ENCODE measurements around the gene SERPINE3. TPM values are rescaled to one million over a fixed set of nuclear protein-coding genes. Genes with fewer than 3 reads are reported as not detected.

Gene SERPINE3
- total and polyA plus RNA-seq, 2 donors (not counting 1 experiment from before 2014, with no cell fraction given) = not detected

GRCh38 chr13:51324714-51325420 lies 14.6 kb upstream of the SERPINE3 start:
- Histone ChIP-seq H3K4me3 (replicated peaks in 1 of 4; ENCODE audit: control extremely low read depth in 1 of 4, insufficient read depth in 1 of 4, low read depth in 3 of 4, low read length in 4 of 4) (no peak overlapping the region), H3K36me3 (ENCODE audit: control insufficient read depth, insufficient read depth, low read length) (no peaks in the 10 kb centered on the region), H2AFZ (ENCODE audit: low read length) (no peak overlapping the region), H3K27me3 (ENCODE audit: control insufficient read depth, insufficient read depth, low read length) (peaks cover 4% of the 10 kb centered on the region), H3K9me3 (ENCODE audit: control insufficient read depth, insufficient read depth, low read depth, low read length) (no peaks in the 10 kb centered on the region), H3K4me2 (ENCODE audit: extremely low read depth, insufficient read depth, low read length) (no peak overlapping the region), H4K20me1 (ENCODE audit: control insufficient read depth, extremely low read depth, insufficient read depth, low read length) (no peaks in the 10 kb centered on the region), H3K9ac (ENCODE audit: insufficient read depth, low read length) (no peak overlapping the region), H3K27ac (ENCODE audit: insufficient read depth, low read length) (no peak overlapping the region), H3K4me1 (ENCODE audit: control insufficient read depth, extremely low read depth, insufficient read depth, low read length) (no peaks in the 10 kb centered on the region), H3K79me2 (ENCODE audit: control insufficient read depth, insufficient read depth, low read length) (no peaks in the 10 kb centered on the region)
- no peak for TF ChIP-seq EZH2 (IDR thresholded peaks at IDR 0.05; ENCODE audit: low read length, missing control alignments)
- TF ChIP-seq, protein P1, sequence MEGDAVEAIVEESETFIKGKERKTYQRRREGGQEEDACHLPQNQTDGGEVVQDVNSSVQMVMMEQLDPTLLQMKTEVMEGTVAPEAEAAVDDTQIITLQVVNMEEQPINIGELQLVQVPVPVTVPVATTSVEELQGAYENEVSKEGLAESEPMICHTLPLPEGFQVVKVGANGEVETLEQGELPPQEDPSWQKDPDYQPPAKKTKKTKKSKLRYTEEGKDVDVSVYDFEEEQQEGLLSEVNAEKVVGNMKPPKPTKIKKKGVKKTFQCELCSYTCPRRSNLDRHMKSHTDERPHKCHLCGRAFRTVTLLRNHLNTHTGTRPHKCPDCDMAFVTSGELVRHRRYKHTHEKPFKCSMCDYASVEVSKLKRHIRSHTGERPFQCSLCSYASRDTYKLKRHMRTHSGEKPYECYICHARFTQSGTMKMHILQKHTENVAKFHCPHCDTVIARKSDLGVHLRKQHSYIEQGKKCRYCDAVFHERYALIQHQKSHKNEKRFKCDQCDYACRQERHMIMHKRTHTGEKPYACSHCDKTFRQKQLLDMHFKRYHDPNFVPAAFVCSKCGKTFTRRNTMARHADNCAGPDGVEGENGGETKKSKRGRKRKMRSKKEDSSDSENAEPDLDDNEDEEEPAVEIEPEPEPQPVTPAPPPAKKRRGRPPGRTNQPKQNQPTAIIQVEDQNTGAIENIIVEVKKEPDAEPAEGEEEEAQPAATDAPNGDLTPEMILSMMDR (conservative IDR thresholded peaks at IDR 0.05 in 1 of 2, IDR thresholded peaks at IDR 0.05 in 1 of 2; ENCODE audit: low read depth in 1 of 2, low read length in 2 of 2) = no peak
- no peak for DNase-seq (ENCODE audit: low read depth in 2 of 2)

DNA sequence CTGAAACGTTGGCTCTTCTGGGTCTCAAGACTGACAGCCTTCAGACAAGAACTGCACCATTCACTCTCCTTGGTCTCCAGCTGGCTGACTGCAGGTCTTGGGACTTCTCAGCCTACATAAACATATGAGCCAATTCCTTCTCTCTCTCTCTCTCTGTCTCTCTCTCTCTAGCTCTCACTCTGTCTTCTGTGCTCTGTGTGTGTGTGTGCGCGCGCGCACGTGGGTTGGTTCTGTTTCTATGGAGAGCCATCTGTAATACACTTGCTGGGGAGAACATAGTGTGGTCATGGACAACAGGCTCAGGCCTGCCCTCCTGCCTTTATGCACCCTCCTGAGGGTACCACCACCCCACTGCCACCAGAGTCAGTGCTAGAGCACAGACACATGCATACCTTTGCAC lies 13.7 kb upstream of the SERPINE3 start:
- Histone ChIP-seq H4K20me1 (ENCODE audit: control insufficient read depth, extremely low read depth, insufficient read depth, low read length) (no peaks in the 10 kb centered on the region), H3K4me2 (ENCODE audit: extremely low read depth, insufficient read depth, low read length) (no peak overlapping the region), H3K9ac (ENCODE audit: insufficient read depth, low read length) (no peak overlapping the region), H3K79me2 (ENCODE audit: control insufficient read depth, insufficient read depth, low read length) (no peaks in the 10 kb centered on the region), H3K4me3 (replicated peaks in 1 of 4; ENCODE audit: control extremely low read depth in 1 of 4, insufficient read depth in 1 of 4, low read depth in 3 of 4, low read length in 4 of 4) (no peak overlapping the region), H3K27ac (ENCODE audit: insufficient read depth, low read length) (no peak overlapping the region), H3K27me3 (ENCODE audit: control insufficient read depth, insufficient read depth, low read length) (peaks cover 4% of the 10 kb centered on the region), H3K9me3 (ENCODE audit: control insufficient read depth, insufficient read depth, low read depth, low read length) (no peaks in the 10 kb centered on the region), H2AFZ (ENCODE audit: low read length) (no peak overlapping the region), H3K4me1 (ENCODE audit: control insufficient read depth, extremely low read depth, insufficient read depth, low read length) (no peaks in the 10 kb centered on the region), H3K36me3 (ENCODE audit: control insufficient read depth, insufficient read depth, low read length) (no peaks in the 10 kb centered on the region)
- TF ChIP-seq, protein P1 (conservative IDR thresholded peaks at IDR 0.05 in 1 of 2, IDR thresholded peaks at IDR 0.05 in 1 of 2; ENCODE audit: low read depth in 1 of 2, low read length in 2 of 2) = no peak
- TF ChIP-seq EZH2 (IDR thresholded peaks at IDR 0.05; ENCODE audit: low read length, missing control alignments) = no peak
- no peak for DNase-seq (ENCODE audit: low read depth in 2 of 2)

DNA sequence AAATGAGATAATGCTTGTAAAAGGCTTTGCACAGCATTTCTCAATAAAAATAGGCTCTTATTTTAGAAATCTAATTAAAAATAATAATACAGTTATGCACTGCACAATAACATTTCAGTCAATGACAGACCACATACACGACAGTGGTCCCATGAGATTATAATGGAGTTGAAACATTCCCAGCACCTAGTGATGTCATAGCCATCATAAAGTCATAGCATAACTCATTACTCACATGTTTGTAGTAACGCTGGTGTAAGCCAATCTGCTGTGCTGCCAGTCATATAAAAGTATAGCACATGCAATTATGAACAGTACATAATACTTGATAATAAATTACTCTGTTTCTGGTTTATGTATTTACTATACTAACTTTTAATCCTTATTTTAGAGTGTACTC lies 12.7 kb upstream of the SERPINE3 start:
- no peak for TF ChIP-seq EZH2 (IDR thresholded peaks at IDR 0.05; ENCODE audit: low read length, missing control alignments)
- TF ChIP-seq, protein P1 (conservative IDR thresholded peaks at IDR 0.05 in 1 of 2, IDR thresholded peaks at IDR 0.05 in 1 of 2; ENCODE audit: low read depth in 1 of 2, low read length in 2 of 2) = no peak
- H2AFZ ChIP-seq (ENCODE audit: low read length) = no peak overlapping the region
- no peaks in the 10 kb centered on the region for H4K20me1 ChIP-seq (ENCODE audit: control insufficient read depth, extremely low read depth, insufficient read depth, low read length)
- H3K9me3 ChIP-seq (ENCODE audit: control insufficient read depth, insufficient read depth, low read depth, low read length) = no peaks in the 10 kb centered on the region
- H3K36me3 ChIP-seq (ENCODE audit: control insufficient read depth, insufficient read depth, low read length) = no peaks in the 10 kb centered on the region
- no peak for DNase-seq (ENCODE audit: low read depth in 2 of 2)
- no peak overlapping the region for H3K4me3 ChIP-seq (replicated peaks in 1 of 4; ENCODE audit: control extremely low read depth in 1 of 4, insufficient read depth in 1 of 4, low read depth in 3 of 4, low read length in 4 of 4)
- no peak overlapping the region for H3K9ac ChIP-seq (ENCODE audit: insufficient read depth, low read length)
- H3K27me3 ChIP-seq (ENCODE audit: control insufficient read depth, insufficient read depth, low read length) = peaks cover 4% of the 10 kb centered on the region
- H3K4me1 ChIP-seq (ENCODE audit: control insufficient read depth, extremely low read depth, insufficient read depth, low read length) = no peaks in the 10 kb centered on the region
- H3K4me2 ChIP-seq (ENCODE audit: extremely low read depth, insufficient read depth, low read length) = no peak overlapping the region
- H3K27ac ChIP-seq (ENCODE audit: insufficient read depth, low read length) = no peak overlapping the region
- H3K79me2 ChIP-seq (ENCODE audit: control insufficient read depth, insufficient read depth, low read length) = no peaks in the 10 kb centered on the region
